Measurements from ENCODE around the gene SIX1.

Gene SIX1

DNA sequence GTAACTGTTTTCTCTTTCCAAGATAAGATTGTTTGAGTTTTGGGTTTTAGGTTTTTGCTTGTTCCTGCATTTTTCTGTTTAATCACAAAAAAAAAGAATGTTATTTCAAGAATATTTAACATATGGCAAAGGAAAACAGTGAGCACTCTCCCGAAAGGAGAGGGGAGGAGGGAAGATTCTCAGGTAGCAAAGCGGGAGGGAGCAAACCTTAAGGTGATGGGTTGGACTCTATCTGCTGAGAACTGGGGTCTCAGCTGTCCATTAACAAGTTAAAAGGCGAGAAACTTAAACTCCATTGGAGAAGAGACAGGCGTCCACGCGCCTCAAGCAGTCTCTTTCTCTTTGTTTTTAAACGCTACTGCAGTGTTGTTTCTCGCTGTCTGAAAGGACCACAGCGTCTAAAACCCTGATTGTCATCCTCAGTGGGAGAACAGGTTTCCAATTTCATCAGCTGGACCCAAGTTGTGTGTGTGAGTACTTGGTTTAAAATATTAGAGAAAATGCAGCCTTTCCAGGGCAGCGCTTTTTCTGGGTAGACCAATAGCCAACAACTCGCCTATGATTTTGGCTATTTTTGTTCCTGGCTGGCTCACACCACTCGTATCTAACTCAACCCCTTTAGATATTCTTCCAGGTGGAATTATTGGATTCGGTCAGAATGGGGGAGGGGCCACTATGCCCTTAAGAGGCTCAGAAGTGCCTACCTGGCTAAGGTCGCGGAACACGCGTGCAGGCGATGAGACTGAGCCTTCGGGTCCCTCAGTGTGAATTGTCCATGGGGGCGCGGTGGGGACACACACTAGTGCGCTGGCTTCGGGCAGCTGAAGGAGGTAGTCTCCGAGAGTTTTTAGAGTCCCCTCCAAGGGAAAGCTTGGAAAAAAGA lies 8.2 kb downstream of the SIX1 start:
- H3K27ac Mint-ChIP-seq, result no peak overlapping the region
- no peak overlapping the region for H3K4me3 Mint-ChIP-seq
- H3K4me1 Mint-ChIP-seq (ENCODE audit: low read depth), result peaks cover 23% of the 10 kb centered on the region
- H3K9me3 Mint-ChIP-seq, result no peaks in the 10 kb centered on the region
- peaks cover 89% of the 10 kb centered on the region for H3K27me3 Mint-ChIP-seq
- no peaks in the 10 kb centered on the region for H3K36me3 Mint-ChIP-seq (ENCODE audit: low read depth)

DNA sequence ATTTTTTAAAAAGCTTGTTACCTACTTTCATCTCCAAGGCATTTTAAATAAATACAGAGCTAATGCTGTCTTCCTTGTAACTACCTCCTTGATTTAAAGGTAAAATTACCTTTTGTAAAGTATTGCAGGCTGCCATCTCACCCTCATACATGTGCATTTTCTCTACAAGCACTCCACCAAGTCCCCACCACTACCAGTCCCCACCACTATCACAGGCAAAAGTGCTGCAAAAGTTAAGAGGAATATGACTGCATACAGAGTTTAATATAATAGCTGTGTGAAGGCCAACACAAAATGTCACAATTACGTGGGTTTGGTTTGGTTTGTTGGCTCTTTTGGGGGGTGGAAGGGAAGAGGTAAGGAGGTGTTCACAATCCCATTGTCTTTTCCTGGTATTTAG lies 9.6 kb downstream of the SIX1 start:
- Mint-ChIP-seq H3K4me1 (ENCODE audit: low read depth) (peaks cover 23% of the 10 kb centered on the region), H3K27ac (no peak overlapping the region), H3K4me3 (no peak overlapping the region), H3K27me3 (peaks cover 87% of the 10 kb centered on the region), H3K36me3 (ENCODE audit: low read depth) (no peaks in the 10 kb centered on the region), H3K9me3 (no peaks in the 10 kb centered on the region)

DNA sequence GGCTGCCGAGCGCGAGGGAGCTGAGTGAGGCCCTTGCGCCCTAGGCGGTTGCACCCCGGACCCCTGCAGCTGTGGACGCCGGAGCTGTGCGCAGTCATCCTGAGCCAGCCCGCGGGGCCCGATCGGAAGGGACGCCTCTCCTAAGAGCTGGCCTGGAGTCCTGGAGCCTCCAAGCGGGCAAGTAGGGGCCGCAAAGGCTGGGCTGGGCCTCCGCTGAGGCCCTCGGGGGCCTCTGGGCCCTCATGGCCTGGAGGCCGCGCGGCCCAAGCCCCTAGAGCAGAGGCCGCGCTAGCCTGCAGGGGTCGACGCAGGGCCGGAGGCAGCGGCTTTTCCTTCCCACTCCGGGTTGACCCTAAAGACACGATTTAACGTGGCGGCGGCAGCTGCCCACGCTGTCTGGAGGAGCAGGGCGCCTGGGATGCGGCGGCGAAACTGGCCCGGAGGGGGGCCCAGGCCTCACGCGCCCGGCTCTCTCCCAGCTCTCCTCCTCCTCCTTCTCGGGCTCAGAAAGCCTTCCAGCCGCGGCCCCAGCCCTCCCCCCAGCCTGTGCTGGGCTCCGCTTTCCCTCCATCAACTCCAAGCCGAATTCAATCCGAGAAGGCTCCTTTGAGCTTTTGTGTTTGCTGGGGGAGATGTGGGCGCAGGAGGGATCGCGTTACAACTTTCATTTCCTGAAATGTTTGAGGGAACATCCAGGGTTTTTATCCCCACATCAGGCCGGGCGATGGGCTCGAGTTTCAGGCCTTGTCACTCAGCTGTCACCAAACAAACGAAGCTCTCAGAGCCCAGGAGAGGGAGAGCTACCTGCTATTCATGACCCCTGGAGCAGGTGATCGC lies 11.6 kb downstream of the SIX1 start:
- H3K36me3 Mint-ChIP-seq (ENCODE audit: low read depth), result no peaks in the 10 kb centered on the region
- no peaks in the 10 kb centered on the region for H3K9me3 Mint-ChIP-seq
- no peak overlapping the region for H3K27ac Mint-ChIP-seq
- H3K4me3 Mint-ChIP-seq, result peak overlapping the region; percentile 27
- H3K4me1 Mint-ChIP-seq (ENCODE audit: low read depth), result peaks cover 20% of the 10 kb centered on the region
- H3K27me3 Mint-ChIP-seq, result peaks cover 75% of the 10 kb centered on the region

DNA sequence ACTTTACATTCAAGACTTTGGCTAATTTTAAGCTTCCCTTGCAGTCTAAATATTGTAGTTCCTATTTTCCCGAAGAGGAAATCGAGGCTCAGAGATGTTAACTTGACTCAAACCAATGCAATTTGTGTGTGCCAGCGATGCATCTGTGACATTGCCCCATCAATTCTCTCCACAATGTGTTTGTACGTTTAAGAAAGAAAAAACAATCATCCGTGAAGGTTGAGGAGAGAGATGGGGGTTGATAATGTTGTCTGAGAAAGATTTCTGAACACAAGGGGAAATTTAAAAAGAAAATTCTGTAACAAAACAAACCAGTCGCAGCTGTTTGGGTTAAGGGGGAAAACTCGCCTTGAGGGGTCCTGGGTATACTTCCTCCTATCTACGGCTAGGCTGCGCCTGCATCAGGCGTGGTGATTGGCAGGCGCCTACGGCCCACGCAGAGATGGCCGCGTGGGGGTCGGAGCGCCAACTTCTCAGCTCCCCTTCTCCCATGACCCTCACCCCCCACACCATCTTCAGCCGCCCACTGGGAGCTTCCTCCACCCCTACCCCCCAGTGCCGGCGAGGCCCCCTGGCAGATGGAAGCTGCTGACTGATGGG lies 12.3 kb downstream of the SIX1 start:
- H3K27ac Mint-ChIP-seq, result no peak overlapping the region
- H3K27me3 Mint-ChIP-seq, result peaks cover 74% of the 10 kb centered on the region
- no peaks in the 10 kb centered on the region for H3K9me3 Mint-ChIP-seq
- H3K4me3 Mint-ChIP-seq, result peak overlapping the region; percentile 19
- no peaks in the 10 kb centered on the region for H3K36me3 Mint-ChIP-seq (ENCODE audit: low read depth)
- peaks cover 23% of the 10 kb centered on the region for H3K4me1 Mint-ChIP-seq (ENCODE audit: low read depth)

DNA sequence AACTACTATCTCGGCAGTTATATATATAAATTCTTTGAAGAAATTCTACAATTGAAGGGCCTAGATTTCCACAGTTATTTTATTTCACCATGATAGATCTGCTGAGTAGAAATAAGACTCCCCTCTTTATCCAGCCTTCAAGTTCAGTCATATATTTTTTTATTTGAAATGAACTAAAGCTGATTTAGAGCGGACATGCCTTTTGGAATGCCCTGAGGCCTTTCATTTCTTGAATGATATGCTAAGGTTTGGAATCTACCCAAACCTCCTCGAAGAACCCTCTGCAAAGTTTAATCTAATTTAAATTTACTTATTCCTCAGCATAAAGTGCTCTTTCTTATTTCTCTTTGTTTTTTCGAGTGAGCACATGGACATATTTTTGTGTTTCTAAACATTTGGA lies 15.1 kb downstream of the SIX1 start:
- Mint-ChIP-seq H3K27me3 (peaks cover 52% of the 10 kb centered on the region), H3K4me1 (ENCODE audit: low read depth) (peaks cover 20% of the 10 kb centered on the region)

DNA sequence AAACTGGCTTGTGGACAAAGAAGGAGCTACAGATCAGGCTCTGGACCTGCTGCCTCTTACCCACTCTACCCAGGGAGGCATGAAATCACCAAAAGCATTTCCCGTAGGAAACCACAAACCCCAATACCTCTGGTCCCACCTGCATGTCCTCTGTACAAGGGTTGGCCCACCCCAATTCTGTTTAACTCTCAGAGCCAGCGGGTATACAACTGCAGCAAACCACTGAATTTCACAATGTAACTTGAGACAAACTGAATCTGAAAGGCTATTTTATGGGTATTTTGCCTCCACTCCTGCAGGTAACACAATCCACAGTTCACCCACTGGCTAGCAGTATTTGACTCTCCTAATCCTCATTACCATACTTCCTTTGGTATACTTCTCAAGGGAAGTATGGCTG lies 16.5 kb downstream of the SIX1 start:
- no peaks in the 10 kb centered on the region for H3K9me3 Mint-ChIP-seq
- peaks cover 12% of the 10 kb centered on the region for H3K4me1 Mint-ChIP-seq (ENCODE audit: low read depth)
- no peak overlapping the region for H3K4me3 Mint-ChIP-seq
- peaks cover 47% of the 10 kb centered on the region for H3K27me3 Mint-ChIP-seq
- H3K36me3 Mint-ChIP-seq (ENCODE audit: low read depth), result no peaks in the 10 kb centered on the region
- H3K27ac Mint-ChIP-seq, result no peak overlapping the region

More for the DNA sequence above, 15.1 kb downstream of the SIX1 start:
- Mint-ChIP-seq H3K36me3 (ENCODE audit: low read depth) (no peaks in the 10 kb centered on the region), H3K9me3 (no peaks in the 10 kb centered on the region), H3K4me3 (no peak overlapping the region), H3K27ac (no peak overlapping the region)

DNA sequence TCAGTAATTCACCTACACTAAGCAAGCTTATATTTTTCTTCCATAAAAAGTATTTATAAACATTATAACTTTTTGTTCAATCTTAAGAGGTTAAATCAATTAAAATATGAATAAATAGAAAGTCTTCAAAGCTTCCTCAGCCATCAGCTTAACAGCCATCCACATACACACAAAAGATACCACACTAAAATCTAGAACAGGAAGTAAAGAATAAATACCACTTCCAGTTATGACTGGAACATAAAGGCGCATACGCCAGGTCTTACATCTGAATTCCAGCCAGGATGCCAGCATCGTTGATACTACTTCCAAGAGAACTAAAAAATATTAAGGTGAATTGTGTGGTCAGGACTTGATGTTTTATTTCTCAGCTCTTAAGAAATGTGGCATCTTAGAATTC lies 17.0 kb downstream of the SIX1 start:
- peaks cover 47% of the 10 kb centered on the region for H3K27me3 Mint-ChIP-seq
- no peaks in the 10 kb centered on the region for H3K36me3 Mint-ChIP-seq (ENCODE audit: low read depth)
- H3K4me1 Mint-ChIP-seq (ENCODE audit: low read depth), result peaks cover 12% of the 10 kb centered on the region
- H3K27ac Mint-ChIP-seq, result no peak overlapping the region
- H3K9me3 Mint-ChIP-seq, result no peaks in the 10 kb centered on the region
- H3K4me3 Mint-ChIP-seq, result no peak overlapping the region

DNA sequence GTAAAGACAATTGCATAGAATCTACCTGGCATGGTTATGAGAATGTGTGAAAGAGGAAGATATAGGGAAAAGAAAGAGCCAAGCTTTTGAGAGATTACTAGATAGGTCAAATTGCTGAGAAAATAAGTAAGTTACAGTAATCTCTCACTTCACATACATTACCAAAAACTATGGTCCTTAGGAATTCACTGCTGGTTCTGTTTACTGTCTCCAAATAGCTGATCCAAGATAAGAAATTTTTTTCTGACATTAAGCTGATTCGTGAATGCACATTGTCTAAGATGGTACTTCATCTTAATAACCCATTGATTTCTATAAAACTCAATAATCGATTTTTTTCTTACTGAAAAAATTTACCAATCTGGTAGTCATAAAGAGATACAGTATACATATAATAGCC lies 17.4 kb downstream of the SIX1 start:
- peaks cover 44% of the 10 kb centered on the region for H3K27me3 Mint-ChIP-seq
- peaks cover 10% of the 10 kb centered on the region for H3K4me1 Mint-ChIP-seq (ENCODE audit: low read depth)
- H3K27ac Mint-ChIP-seq, result no peak overlapping the region
- no peaks in the 10 kb centered on the region for H3K9me3 Mint-ChIP-seq
- no peaks in the 10 kb centered on the region for H3K36me3 Mint-ChIP-seq (ENCODE audit: low read depth)
- H3K4me3 Mint-ChIP-seq, result no peak overlapping the region

DNA sequence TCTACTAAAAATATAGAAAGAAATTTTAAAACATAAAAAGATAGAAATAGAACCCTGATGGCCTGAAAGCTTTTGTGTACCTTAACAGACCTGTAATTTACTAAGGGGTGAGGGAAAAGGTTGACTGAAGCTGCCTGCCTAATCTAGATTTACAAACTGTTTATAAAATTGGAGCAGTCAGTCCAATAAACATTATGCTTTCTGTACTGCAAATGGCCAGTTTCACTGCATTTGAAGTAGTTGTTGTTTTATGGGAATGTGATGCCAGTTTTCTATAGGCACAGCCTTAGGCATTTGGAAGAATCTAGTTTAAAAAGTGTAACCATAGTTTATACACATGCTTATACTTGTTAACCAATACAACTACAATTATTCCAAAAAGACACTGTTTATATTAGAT lies 19.1 kb downstream of the SIX1 start:
- Mint-ChIP-seq H3K27ac (no peak overlapping the region), H3K4me1 (ENCODE audit: low read depth) (peaks cover 9% of the 10 kb centered on the region), H3K27me3 (peaks cover 31% of the 10 kb centered on the region), H3K4me3 (no peak overlapping the region), H3K36me3 (ENCODE audit: low read depth) (no peaks in the 10 kb centered on the region), H3K9me3 (no peaks in the 10 kb centered on the region)

DNA sequence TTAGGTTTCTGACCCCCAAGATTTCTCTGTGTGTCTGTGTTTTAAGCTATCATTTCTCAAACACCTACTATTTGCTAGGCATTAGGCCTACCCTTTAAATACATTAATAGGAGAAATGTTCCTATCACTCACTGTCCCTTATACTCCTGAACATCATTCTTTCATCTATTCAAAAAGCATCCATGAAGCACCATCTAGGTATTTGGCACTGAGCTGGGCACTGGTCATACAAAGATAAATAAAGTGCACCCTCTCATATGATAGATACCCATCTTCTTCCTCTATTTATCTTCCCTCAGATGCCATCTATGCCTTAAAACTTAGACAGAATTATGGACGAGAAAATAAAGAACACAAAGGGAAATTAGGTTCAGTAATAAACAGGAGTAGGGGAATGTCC lies 20.4 kb downstream of the SIX1 start:
- Mint-ChIP-seq H3K4me1 (ENCODE audit: low read depth) (peaks cover 9% of the 10 kb centered on the region), H3K9me3 (no peaks in the 10 kb centered on the region), H3K36me3 (ENCODE audit: low read depth) (no peaks in the 10 kb centered on the region), H3K4me3 (no peak overlapping the region), H3K27me3 (peaks cover 36% of the 10 kb centered on the region), H3K27ac (no peak overlapping the region)

DNA sequence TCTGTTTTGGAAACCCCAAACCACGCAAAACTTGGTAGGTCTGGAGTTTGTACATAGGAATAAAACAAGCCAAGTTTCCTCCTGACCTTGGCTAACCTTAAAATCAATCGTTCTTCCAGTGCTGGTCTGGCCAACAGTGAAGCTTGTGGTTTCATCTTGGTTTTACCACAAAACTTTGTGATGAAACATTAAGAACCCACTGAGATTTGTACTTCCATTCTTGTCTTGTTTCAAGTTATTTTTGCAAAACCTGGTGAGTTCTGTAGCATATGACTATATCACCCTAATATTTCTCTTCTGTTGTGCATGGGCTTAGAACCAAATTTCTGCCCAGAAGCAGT lies 26.4 kb downstream of the SIX1 start:
- H3K27ac Mint-ChIP-seq, result no peak overlapping the region
- H3K4me3 Mint-ChIP-seq, result no peak overlapping the region
- no peaks in the 10 kb centered on the region for H3K9me3 Mint-ChIP-seq
- no peaks in the 10 kb centered on the region for H3K4me1 Mint-ChIP-seq (ENCODE audit: low read depth)
- peaks cover 20% of the 10 kb centered on the region for H3K27me3 Mint-ChIP-seq
- no peaks in the 10 kb centered on the region for H3K36me3 Mint-ChIP-seq (ENCODE audit: low read depth)

DNA sequence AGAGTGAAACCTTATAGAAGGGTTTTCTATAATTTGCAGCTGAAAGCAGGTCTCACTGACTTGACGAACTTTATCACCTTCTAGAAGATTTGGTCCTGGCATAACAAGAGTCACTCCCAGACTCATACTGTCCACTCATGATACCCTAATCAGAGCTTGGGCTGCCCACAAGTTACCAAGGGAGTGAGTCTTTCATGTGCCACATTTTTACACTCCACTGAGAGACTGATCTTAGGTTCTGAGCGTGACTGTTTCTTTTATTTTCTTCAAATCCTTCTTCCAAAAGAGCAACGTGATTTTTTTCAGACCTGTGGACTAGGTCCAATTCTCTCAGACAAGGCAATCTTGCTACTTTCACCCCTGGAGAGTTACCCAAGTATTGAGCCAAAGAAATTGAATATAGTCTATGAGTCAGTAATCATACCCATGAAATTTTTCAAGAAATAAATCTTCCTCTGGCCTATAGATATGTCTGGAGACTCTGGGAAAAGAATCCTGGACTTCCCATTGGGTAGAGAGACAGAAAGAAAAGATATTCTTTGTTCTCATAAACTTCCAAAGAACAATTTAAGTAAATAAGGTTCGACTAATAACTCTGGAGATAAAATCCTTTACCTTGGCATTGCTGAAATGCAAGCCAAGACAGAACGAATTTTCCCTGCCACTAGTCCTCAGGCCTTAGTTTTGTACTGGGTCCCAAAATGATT lies 26.9 kb downstream of the SIX1 start:
- Mint-ChIP-seq H3K9me3 (no peaks in the 10 kb centered on the region), H3K4me3 (no peak overlapping the region), H3K36me3 (ENCODE audit: low read depth) (no peaks in the 10 kb centered on the region), H3K27ac (no peak overlapping the region), H3K27me3 (peaks cover 20% of the 10 kb centered on the region), H3K4me1 (ENCODE audit: low read depth) (no peaks in the 10 kb centered on the region)

DNA sequence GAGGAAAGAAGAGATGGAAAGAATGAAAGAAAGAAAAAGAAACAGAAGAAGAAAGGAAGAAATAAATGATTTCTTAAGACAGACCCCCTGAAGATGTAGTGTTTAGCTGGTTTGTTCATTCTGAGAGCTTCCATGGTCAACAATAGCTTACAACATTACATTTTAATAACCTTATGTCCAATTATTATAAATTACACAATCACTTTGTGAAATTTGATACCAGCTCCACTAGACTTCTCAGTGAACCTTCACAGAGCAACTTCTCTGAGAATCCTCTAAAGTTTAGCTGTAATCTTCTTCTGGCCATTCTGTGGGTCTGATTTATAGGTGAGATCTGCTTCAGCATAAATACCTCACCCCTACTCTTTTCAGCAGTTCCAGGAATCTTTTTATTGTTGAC lies 27.9 kb downstream of the SIX1 start:
- Mint-ChIP-seq H3K27ac (no peak overlapping the region), H3K9me3 (no peaks in the 10 kb centered on the region), H3K36me3 (ENCODE audit: low read depth) (no peaks in the 10 kb centered on the region), H3K4me3 (no peak overlapping the region), H3K4me1 (ENCODE audit: low read depth) (no peaks in the 10 kb centered on the region), H3K27me3 (peaks cover 20% of the 10 kb centered on the region)

DNA sequence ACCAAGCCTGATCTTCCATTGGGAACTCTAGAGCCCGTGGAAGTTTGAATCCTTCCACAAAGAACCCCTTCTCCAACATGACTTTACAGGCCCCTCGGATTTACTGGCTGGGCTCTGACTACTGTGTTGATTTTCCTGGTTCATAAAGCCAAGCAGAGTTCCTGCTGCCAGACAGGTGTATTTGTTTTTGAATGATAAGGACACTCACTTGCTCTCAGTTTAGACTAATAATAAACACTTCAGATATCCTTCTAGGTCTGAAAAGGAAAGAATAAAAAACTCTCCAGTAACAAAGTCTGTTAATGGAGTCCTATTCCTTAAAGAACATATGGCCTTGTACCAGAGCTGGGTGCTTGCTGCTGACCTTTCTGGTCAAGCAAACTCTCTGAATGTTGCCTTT lies 31.0 kb downstream of the SIX1 start:
- Mint-ChIP-seq H3K9me3 (no peaks in the 10 kb centered on the region), H3K36me3 (ENCODE audit: low read depth) (no peaks in the 10 kb centered on the region), H3K4me1 (ENCODE audit: low read depth) (no peaks in the 10 kb centered on the region), H3K27me3 (peaks cover 24% of the 10 kb centered on the region), H3K4me3 (no peak overlapping the region), H3K27ac (no peak overlapping the region)
